Stromal cell of bone marrow (primary cell): ENCODE results near the gene SELENOP.
"Not testable (repeated sequence)": the region's sequence is repeated elsewhere in the genome, so short reads cannot be mapped to it uniquely, and the experiment has no call there.

Experiments
- DNase-seq: peaks from one replicate; pipeline ENCODE4 v3.0.0-alpha.2; 2012; ENCODE audit warnings: low read depth

Gene SELENOP

GRCh38 chr5:42826757-42827515 lies 15.2 kb upstream of the SELENOP start:
- no peak for DNase-seq

DNA sequence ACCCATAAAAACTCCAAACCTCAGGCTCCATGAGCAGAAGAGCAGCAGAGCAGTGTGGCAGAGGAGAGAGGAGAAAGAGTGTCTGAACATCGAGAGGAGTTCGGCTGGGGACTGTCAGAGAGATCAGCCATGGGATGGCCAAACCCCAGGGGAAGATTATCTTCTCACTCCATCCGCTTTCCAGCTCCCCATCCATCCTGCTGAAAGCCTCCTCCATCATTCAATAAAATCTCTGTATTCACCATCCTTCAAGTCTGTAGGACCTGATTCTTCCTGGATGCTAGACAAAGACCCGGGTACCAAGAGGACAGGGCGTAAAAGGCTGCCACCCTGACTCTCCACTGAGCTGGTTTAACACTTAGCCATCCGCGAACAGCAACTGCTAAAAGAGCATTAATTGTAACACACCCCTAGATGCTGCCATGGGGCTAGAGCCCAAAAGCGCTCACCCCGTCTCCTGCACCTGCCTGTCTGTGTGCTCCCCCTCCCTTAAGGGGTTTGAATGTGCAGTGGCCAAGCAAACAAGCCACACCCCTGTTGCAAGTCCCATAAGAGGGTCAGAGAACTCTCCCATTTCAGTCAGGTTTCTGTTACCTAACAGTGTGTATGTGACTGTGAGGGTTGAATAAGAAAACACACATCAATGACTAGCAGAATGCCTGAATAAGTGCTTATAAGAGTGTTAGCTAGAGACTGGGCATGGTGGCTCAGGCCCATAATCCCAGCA lies 13.9 kb upstream of the SELENOP start:
- DNase-seq: no peak

GRCh38 chr5:42824347-42824976 lies 12.8 kb upstream of the SELENOP start:
- no peak for DNase-seq

- no peak for DNase-seq
Measured at GRCh38 chr5:42822548-42822947, 10.9 kb upstream of the SELENOP start.

DNA sequence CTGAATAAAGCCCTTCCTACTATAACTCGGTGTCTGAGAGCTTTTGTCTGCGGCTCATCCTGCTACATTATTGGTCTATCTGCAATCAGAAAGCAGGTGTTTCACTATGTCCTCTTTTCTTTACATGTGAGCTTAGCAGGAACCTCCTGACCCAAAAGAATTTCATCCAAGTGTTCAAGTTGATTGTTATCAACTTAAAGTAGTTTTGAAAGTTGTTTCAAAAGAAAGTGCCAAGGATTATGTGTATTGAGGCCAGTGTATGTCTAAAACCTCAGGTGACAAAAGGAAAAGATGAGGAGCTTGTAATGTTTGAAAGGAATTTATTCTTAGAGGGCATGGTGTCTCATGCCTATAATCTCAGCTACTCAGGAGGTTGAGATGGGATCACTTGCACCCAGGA lies 8.1 kb upstream of the SELENOP start:
- DNase-seq: no peak

GRCh38 chr5:42816546-42816945 lies 4.9 kb upstream of the SELENOP start:
- DNase-seq: not testable (repeated sequence)

- DNase-seq: no peak
Measured at GRCh38 chr5:42813533-42813932, 1.8 kb upstream of the SELENOP start.

DNA sequence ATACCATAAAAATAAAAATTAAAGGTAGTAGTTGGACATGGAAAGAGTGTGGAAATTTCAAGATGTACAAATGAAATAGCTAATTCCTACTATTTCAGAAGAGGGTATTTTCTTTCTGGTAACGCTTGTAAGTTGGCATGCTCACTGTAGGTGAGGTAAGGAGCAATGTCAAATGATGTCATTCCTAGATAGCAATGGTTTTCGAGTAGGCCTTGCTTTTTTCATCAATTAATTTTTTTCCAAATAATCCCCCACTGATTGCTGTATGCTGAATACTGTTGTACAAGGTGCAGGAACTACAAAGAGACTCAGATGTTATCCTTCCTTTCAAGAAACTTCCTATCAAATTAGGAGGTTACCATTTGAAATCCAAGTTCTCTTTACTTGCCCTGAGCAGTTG lies 928 bp upstream of the SELENOP start:
- DNase-seq: no peak

DNA sequence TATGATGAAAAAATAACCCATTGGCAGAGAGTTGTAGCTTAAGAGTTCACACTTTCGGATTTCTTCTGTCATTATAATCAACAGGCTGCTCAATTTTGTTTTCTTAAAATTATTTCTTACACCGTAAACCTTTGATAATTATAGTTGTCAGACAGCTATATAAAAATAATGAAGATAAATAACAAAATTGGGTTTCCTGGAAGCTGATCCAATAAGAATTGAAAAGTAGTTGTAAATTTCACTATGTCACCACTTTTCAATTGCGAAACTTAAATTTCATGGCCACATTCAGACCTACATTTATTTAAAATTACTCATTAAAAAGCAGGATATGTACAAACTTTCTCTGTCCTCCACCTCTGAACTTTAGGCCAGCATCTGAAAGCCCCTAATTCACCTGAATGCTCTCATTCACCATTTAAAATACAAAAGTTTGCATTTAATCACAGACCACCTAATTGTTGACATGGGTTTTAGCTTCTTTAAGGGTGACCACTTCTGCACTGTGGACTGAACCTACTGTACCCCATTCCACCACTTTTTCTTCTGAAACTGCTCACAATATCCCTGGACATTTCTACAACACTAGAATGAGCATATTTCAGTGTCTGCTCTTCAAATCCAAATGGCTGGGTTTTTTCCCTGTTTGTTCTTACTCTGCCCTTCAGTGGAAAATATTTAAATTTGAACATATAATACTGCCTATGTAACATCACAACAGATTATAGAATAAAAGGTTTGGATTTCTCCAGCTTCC lies 680 bp downstream of the SELENOP start:
- no peak for DNase-seq

DNA sequence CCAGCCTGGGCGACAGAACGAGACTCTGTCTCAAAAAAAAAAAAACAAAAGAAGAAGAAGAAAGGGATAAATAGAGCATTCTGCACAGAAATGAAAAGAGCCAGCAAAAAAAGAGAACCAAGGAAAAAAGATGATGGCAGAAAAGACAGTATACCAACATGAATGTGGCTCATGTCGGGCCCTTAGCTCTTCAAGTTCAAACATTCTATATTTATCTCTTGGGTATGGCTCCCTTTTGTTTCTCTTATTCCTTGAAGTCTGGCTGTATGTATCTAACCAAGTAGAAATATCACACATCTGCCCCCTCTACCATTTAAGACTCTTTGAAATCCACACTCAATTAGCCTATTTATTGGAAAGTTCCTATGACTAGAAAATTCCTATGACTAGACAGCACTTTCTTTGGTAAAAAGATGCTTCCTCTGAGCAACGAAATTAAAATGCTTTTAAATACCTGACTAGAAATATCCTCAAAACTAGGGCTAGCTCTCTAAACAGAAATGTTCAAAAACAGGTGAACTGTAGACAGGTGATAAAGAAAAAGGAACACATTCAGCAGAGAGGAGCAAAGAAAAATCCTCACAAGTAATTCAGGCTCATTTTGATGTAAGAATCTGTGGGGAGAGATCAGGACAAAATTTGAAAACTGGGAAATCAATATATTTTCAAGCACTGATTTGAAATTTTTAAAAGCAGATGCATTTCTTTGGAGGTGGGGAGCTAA lies 2.6 kb downstream of the SELENOP start:
- DNase-seq: no peak

DNA sequence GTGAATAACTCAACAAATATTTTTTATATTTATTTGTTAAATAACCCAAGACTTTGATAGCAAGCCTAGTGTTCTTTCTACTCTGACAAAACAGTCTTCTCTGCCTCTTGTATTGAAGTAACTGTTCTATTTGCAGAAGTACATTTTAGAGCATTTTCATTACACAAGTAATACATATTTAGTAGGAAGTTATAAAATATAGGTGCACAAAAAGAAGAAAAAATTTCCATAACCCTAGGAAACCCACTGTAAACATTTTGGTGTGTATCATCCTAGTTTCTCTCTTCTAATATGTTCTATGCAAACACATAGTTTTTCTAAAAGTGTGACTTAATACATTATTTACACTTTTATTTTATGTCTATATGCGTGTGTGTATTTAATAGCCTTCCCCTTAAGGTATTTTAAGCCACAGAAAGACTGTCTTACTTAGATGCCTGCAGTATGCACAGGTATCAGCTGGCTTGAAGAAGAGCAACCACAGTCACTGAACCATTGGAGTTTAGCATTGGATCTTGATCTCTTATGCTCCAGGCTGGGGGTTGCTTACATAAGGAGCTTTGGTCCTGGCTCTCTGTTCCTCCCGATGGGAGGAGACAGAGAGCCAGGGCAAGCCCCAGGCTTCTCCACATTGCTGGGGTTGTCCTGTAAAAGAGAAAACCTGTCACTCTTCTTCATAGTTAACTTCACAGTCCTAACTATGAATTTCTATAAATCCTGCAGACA lies 3.8 kb downstream of the SELENOP start:
- no peak for DNase-seq

- no peak for DNase-seq
Measured at GRCh38 chr5:42806701-42807262, 4.9 kb downstream of the SELENOP start.

DNA sequence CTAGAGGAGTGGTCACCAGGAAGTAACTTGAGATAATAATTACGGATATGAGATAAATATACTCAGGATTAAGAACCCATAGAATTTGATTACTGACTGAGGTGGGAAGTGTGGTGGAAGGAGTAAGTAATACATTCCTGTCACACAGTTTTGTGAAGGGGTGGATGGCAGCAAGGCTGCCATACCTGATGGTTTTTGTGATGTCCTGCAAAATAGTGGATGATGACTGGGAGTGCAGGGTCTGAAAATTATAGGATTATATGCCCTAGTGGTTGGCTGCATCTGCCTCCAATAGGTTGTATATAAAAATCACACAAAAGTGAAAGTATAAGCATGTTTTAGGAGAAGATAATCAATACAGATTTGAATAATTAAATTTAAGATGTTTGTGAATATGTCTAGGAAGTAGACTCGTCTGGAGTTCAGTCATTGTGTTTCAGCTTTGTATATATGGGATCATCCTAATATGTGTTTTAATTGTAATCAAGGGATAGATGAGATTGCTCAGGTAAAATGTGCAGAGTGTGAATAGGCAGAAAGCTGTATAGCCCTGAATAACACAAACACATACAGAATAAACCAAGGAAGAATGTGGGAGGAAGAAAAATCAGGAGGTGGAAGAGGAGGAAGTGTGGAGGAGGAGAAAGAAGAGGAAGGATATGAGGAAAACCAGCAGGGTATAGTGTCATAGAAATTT lies 5.5 kb downstream of the SELENOP start:
- no peak for DNase-seq

GRCh38 chr5:42804717-42805339 lies 6.9 kb downstream of the SELENOP start:
- DNase-seq: no peak

DNA sequence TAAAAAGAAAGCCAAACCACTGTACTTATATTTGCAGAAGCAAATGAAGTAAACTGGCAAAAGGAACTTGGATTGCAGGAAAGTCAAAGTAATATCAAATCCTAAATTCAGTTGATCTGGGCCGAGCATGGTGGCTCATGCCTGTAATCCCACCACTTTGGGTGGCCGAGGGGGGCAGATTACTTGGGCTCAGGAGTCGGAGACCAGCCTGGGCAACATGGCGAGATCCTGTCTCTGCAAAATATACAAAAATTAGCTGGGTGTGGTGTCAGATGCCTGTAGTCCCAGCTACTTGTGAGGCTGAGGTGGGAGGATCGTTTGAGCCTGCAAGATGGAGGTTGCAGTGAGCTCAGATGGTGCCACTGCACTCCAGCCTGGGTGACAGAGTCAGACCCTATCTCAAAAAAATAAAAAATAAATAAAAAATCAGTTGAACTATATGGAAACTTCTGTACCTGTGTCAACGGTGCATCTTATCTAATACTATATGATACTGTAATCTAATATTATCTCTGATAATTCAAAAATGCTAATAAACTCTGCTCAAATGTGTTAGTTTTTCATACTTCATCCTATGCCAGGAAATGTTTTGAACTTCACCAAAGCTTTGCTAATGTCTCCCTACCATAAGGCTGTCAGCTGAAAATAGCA lies 10.1 kb downstream of the SELENOP start:
- no peak for DNase-seq

DNA sequence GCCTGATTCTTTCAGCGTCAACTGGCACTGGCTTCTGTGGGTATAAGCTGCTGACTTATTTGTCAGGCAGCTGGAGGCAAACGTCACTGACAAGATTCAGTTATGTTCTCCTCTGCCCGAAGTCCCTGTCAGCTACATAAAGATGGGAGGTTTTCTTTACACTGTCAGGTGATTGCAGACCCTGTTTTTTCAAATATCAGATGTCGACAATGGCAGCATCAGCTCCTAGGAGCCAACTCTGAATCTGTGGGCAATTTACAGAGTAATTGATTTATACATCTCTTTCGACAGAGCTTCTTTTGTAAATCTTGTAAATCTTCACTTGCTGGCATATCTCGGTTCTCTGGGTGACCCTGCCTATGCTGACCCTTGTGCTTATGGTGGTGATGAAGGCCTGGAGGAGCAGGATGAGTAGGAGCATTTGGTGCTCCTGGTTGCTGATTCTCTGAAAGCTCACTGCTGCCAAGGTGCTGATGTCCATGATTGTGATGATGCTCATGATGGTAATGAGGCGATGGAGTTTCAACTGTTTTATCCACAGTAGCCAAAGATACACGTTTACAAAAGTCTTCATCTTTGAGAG lies 10.9 kb downstream of the SELENOP start:
- no peak for DNase-seq

DNA sequence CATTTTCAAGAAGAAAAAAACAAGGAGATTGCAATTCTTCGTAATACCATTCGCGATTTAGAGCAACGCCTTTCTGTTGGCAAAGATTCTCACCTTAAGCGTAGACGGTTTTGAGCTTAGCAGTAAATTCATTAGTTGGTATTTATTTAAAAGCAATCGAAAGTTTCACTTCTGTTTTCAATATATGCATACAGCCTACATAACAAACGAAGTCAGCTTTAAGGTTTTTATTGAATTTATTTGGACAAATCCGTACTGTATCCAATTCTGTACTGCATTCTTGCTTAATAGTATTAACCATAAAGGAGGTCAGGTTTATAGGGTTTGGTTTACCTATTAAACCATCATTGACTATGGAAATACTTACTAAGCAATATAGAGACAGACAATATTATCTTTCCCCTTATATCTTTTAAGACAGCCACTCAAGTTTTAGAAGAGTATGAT lies 12.0 kb downstream of the SELENOP start:
- no peak for DNase-seq

DNA sequence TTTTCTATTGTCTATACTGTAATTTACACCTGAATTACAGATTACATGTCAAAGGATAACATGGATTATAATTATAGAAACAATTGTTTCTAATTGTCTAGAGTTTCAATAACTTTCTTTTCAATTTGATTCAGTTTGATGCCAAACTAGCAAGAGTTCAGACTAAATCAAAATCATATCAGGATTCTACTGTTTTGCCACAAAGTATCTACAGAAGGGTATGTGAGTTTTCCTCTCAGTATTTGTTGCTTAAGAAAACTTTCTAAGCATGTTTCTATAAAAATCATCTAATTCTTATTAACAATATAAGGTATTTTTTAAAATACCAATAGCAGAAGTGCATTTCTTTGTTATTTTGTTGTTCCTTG lies 12.5 kb downstream of the SELENOP start:
- DNase-seq: no peak
